HEK293 (cell line): ENCODE results near the gene LSM11.

Experiments used
- CTCF ChIA-PET: fragments of 350-600 bp; formaldehyde crosslinking; extraction: SDS; loops from one replicate; lab custom pipeline; 2021; ENCODE audit warnings: antibody characterized with exemption; lab: Yijun Ruan, JAX
- POLR2A ChIA-PET: fragments of 300-600 bp; formaldehyde crosslinking; extraction: SDS; loops from one replicate; lab custom pipeline; 2020; ENCODE audit warnings: antibody characterized with exemption, inconsistent platforms; lab: Yijun Ruan, JAX
- H3K27ac ChIP-seq: fragments of 200-500 bp; sonication (Bioruptor generic); 2 replicates; pipeline ENCODE4 v1.5.1; 2014; ENCODE audit warnings: low read depth, low read length, control low read depth, inconsistent platforms; ENCODE audit errors: extremely low read depth
- H3K36me3 ChIP-seq, 2 experiments: fragments of 200-500 bp in 1 of 2; sonication (Bioruptor generic) in 1 of 2; 1 replicate in 1 of 2; 2 replicates in 1 of 2; pipeline ENCODE4 v1.5.1; 2014 to 2017; ENCODE audit warnings: inconsistent platforms in 2 of 2, low read length in 2 of 2; ENCODE audit not compliant: control insufficient read depth in 2 of 2, insufficient read depth in 1 of 2
- H3K4me1 ChIP-seq: fragments of 200-500 bp; sonication (Bioruptor generic); 2 replicates; pipeline ENCODE4 v1.5.1; 2014; ENCODE audit warnings: mild to moderate bottlenecking, low read length, inconsistent platforms; ENCODE audit not compliant: control insufficient read depth, insufficient read depth
- H3K4me3 ChIP-seq: 2 replicates; pipeline ENCODE4 v1.5.1; 2011; ENCODE audit warnings: low read depth, mild to moderate bottlenecking, control low read depth, low read length, moderate library complexity
- H3K9me3 ChIP-seq: fragments of 200-500 bp; sonication (Bioruptor generic); 2 replicates; pipeline ENCODE4 v1.5.1; 2014; ENCODE audit warnings: low read depth, low read length, inconsistent platforms; ENCODE audit not compliant: control insufficient read depth, insufficient read depth
- HOXC10 ChIP-seq: sonication (generic); formaldehyde crosslinking; IDR thresholded peaks from 2 replicates; pipeline ENCODE4 v1.8.1; 2023; ENCODE audit warnings: mild to moderate bottlenecking, missing genetic modification reagents
- KLF10 ChIP-seq: fragments of 450-650 bp; IDR thresholded peaks from 2 replicates; pipeline ENCODE4 v1.5.1; 2018; ENCODE audit warnings: missing biosample characterization, mild to moderate bottlenecking, missing genetic modification characterization
- OSR2 ChIP-seq: fragments of 450-650 bp; formaldehyde crosslinking; IDR thresholded peaks from 2 replicates; pipeline ENCODE4 v1.5.1; 2016; ENCODE audit warnings: missing biosample characterization, missing genetic modification characterization
- ZBTB7A ChIP-seq: fragments of 450-650 bp; formaldehyde crosslinking; IDR thresholded peaks from 2 replicates; pipeline ENCODE4 v1.5.1; 2016; ENCODE audit warnings: low read depth, missing biosample characterization, missing genetic modification characterization
- ZFP41 ChIP-seq: fragments of 450-650 bp; formaldehyde crosslinking; IDR thresholded peaks from 2 replicates; pipeline ENCODE4 v1.5.1; 2016; ENCODE audit warnings: missing biosample characterization, missing genetic modification characterization, borderline replicate concordance
- ZNF112 ChIP-seq: fragments of 450-650 bp; formaldehyde crosslinking; IDR thresholded peaks from 2 replicates; pipeline ENCODE4 v1.5.0; 2017; ENCODE audit warnings: missing biosample characterization, missing genetic modification characterization
- ZNF114 ChIP-seq: fragments of 450-650 bp; formaldehyde crosslinking; IDR thresholded peaks from 2 replicates; pipeline ENCODE4 v1.5.0; 2017; ENCODE audit warnings: missing biosample characterization, missing genetic modification characterization
- ZNF350 ChIP-seq: fragments of 450-650 bp; formaldehyde crosslinking; IDR thresholded peaks from 2 replicates; pipeline ENCODE4 v1.5.0; 2017; ENCODE audit warnings: missing biosample characterization, mild to moderate bottlenecking, missing genetic modification characterization
- ZNF394 ChIP-seq: fragments of 450-650 bp; formaldehyde crosslinking; IDR thresholded peaks from 2 replicates; pipeline ENCODE4 v1.5.1; 2016; ENCODE audit warnings: missing biosample characterization, missing genetic modification characterization, mild to moderate bottlenecking, moderate library complexity, borderline replicate concordance
- ZNF530 ChIP-seq: fragments of 450-650 bp; formaldehyde crosslinking; IDR thresholded peaks from 2 replicates; pipeline ENCODE4 v1.5.1; 2016; ENCODE audit warnings: low read depth, missing biosample characterization, missing genetic modification characterization
- ZNF776 ChIP-seq: fragments of 450-650 bp; formaldehyde crosslinking; IDR thresholded peaks from 2 replicates; pipeline ENCODE4 v1.5.0; 2017; ENCODE audit warnings: missing biosample characterization, missing genetic modification characterization, borderline replicate concordance
- ZNF830 ChIP-seq: fragments of 450-650 bp; IDR thresholded peaks from 2 replicates; pipeline ENCODE4 v1.5.0; 2018; ENCODE audit warnings: missing biosample characterization, missing genetic modification characterization, low read depth, mild to moderate bottlenecking, moderate library complexity
- ZNF837 ChIP-seq: fragments of 450-650 bp; formaldehyde crosslinking; IDR thresholded peaks from 2 replicates; pipeline ENCODE4 v1.5.1; 2016; ENCODE audit warnings: missing biosample characterization, missing genetic modification characterization
- TF ChIP-seq, protein P1 (sequence below): fragments of 450-650 bp; formaldehyde crosslinking; IDR thresholded peaks from 2 replicates; pipeline ENCODE4 v1.5.1; 2017; ENCODE audit warnings: missing biosample characterization, mild to moderate bottlenecking, missing genetic modification characterization, moderate library complexity
- TF ChIP-seq, protein P2 (sequence below): fragments of 450-650 bp; formaldehyde crosslinking; IDR thresholded peaks from 2 replicates; pipeline ENCODE4 v1.5.1; 2017; ENCODE audit warnings: missing biosample characterization, missing genetic modification characterization
- TF ChIP-seq, protein P3 (sequence below): fragments of 450-650 bp; formaldehyde crosslinking; IDR thresholded peaks from 2 replicates; pipeline ENCODE4 v1.5.1; 2016; ENCODE audit warnings: missing biosample characterization, missing genetic modification characterization
- TF ChIP-seq, protein P4 (sequence below): IDR thresholded peaks from 2 replicates; pipeline ENCODE4 v1.6.1; 2011; ENCODE audit warnings: mild to moderate bottlenecking, low read depth, low read length, borderline replicate concordance
- TF ChIP-seq, protein P5 (sequence below): fragments of 450-650 bp; formaldehyde crosslinking; IDR thresholded peaks from 2 replicates; pipeline ENCODE4 v1.5.1; 2016; ENCODE audit warnings: missing biosample characterization, missing genetic modification characterization
- TF ChIP-seq, protein P6 (sequence below): fragments of 450-650 bp; IDR thresholded peaks from 2 replicates; pipeline ENCODE4 v1.5.1; 2018; ENCODE audit warnings: missing biosample characterization, mild to moderate bottlenecking, missing genetic modification characterization
- TF ChIP-seq, protein P7 (sequence below): fragments of 450-650 bp; formaldehyde crosslinking; IDR thresholded peaks from 2 replicates; pipeline ENCODE4 v1.5.1; 2016; ENCODE audit warnings: missing biosample characterization, missing genetic modification characterization

The LSM11 gene

DNA sequence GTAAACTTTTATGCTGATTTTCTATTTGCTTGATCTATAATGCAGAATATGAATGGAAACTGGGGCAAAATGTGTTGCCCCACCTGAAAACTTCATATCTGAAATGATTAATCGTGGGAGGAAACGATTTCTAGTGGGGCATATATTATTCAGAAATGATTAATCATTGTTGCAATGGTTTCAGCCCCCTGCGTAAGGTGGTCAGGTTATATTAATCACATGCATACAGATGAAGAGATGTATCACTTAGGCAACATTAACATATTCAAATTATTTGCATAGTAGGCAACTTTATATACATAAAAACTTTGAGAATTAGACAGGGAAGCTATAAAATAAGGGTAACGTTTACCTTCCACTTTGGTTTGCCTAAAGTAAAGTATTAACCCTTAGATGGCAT is 49.8 kb downstream of the LSM11 start:
- TF ChIP-seq, protein P1, sequence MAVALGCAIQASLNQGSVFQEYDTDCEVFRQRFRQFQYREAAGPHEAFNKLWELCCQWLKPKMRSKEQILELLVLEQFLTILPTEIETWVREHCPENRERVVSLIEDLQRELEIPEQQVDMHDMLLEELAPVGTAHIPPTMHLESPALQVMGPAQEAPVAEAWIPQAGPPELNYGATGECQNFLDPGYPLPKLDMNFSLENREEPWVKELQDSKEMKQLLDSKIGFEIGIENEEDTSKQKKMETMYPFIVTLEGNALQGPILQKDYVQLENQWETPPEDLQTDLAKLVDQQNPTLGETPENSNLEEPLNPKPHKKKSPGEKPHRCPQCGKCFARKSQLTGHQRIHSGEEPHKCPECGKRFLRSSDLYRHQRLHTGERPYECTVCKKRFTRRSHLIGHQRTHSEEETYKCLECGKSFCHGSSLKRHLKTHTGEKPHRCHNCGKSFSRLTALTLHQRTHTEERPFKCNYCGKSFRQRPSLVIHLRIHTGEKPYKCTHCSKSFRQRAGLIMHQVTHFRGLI: no peak
- TF ChIP-seq ZNF776 (tag by site-specific recombination) (no peak), ZNF350 (tag by site-specific recombination) (no peak), ZNF530 (no peak), ZNF837 (tag by site-specific recombination) (no peak), ZNF394 (tag by site-specific recombination) (no peak), ZFP41 (no peak), KLF10 (tag by site-specific recombination) (no peak), ZNF830 (no peak), ZNF112 (no peak), HOXC10 (CRISPR knock-in tag) (no peak), ZBTB7A (tag by site-specific recombination) (no peak), OSR2 (no peak), ZNF114 (tag by site-specific recombination) (no peak)
- TF ChIP-seq, protein P2, sequence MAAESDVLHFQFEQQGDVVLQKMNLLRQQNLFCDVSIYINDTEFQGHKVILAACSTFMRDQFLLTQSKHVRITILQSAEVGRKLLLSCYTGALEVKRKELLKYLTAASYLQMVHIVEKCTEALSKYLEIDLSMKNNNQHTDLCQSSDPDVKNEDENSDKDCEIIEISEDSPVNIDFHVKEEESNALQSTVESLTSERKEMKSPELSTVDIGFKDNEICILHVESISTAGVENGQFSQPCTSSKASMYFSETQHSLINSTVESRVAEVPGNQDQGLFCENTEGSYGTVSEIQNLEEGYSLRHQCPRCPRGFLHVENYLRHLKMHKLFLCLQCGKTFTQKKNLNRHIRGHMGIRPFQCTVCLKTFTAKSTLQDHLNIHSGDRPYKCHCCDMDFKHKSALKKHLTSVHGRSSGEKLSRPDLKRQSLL: no peak
- TF ChIP-seq, protein P3, sequence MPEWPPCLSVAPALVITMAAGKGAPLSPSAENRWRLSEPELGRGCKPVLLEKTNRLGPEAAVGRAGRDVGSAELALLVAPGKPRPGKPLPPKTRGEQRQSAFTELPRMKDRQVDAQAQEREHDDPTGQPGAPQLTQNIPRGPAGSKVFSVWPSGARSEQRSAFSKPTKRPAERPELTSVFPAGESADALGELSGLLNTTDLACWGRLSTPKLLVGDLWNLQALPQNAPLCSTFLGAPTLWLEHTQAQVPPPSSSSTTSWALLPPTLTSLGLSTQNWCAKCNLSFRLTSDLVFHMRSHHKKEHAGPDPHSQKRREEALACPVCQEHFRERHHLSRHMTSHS: no peak
- TF ChIP-seq, protein P4, sequence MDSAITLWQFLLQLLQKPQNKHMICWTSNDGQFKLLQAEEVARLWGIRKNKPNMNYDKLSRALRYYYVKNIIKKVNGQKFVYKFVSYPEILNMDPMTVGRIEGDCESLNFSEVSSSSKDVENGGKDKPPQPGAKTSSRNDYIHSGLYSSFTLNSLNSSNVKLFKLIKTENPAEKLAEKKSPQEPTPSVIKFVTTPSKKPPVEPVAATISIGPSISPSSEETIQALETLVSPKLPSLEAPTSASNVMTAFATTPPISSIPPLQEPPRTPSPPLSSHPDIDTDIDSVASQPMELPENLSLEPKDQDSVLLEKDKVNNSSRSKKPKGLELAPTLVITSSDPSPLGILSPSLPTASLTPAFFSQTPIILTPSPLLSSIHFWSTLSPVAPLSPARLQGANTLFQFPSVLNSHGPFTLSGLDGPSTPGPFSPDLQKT: no peak
- TF ChIP-seq, protein P5, sequence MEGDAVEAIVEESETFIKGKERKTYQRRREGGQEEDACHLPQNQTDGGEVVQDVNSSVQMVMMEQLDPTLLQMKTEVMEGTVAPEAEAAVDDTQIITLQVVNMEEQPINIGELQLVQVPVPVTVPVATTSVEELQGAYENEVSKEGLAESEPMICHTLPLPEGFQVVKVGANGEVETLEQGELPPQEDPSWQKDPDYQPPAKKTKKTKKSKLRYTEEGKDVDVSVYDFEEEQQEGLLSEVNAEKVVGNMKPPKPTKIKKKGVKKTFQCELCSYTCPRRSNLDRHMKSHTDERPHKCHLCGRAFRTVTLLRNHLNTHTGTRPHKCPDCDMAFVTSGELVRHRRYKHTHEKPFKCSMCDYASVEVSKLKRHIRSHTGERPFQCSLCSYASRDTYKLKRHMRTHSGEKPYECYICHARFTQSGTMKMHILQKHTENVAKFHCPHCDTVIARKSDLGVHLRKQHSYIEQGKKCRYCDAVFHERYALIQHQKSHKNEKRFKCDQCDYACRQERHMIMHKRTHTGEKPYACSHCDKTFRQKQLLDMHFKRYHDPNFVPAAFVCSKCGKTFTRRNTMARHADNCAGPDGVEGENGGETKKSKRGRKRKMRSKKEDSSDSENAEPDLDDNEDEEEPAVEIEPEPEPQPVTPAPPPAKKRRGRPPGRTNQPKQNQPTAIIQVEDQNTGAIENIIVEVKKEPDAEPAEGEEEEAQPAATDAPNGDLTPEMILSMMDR (tag by site-specific recombination): no peak
- TF ChIP-seq, protein P6, sequence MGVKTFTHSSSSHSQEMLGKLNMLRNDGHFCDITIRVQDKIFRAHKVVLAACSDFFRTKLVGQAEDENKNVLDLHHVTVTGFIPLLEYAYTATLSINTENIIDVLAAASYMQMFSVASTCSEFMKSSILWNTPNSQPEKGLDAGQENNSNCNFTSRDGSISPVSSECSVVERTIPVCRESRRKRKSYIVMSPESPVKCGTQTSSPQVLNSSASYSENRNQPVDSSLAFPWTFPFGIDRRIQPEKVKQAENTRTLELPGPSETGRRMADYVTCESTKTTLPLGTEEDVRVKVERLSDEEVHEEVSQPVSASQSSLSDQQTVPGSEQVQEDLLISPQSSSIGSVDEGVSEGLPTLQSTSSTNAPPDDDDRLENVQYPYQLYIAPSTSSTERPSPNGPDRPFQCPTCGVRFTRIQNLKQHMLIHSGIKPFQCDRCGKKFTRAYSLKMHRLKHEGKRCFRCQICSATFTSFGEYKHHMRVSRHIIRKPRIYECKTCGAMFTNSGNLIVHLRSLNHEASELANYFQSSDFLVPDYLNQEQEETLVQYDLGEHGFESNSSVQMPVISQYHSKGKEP (tag by site-specific recombination): no peak
- TF ChIP-seq, protein P7, sequence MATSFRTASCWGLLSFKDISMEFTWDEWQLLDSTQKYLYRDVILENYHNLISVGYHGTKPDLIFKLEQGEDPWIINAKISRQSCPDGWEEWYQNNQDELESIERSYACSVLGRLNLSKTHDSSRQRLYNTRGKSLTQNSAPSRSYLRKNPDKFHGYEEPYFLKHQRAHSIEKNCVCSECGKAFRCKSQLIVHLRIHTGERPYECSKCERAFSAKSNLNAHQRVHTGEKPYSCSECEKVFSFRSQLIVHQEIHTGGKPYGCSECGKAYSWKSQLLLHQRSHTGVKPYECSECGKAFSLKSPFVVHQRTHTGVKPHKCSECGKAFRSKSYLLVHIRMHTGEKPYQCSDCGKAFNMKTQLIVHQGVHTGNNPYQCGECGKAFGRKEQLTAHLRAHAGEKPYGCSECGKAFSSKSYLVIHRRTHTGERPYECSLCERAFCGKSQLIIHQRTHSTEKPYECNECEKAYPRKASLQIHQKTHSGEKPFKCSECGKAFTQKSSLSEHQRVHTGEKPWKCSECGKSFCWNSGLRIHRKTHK (tag by site-specific recombination): no peak
- TF ChIP-seq, all 188 proteins: peak for 0
- Histone ChIP-seq H3K9me3 (no peaks in the 10 kb centered on the region), H3K4me3 (no peak overlapping the region), H3K4me1 (no peaks in the 10 kb centered on the region), H3K27ac (no peak overlapping the region), H3K36me3 (peaks cover 31 to 53% of the 10 kb centered on the region in 2 experiments)
- ChIA-PET CTCF (interaction anchor here (1.6 to 2.0 kb wide), 2 partner anchors 31 to 50 kb away, joined by 6 to 7 read pairs; no protein-coding TSS in a partner anchor), POLR2A (no interaction called here)
